Left lobe of liver (tissue), 2 donors: Measurements from ENCODE around the gene CHTOP. TPM values are rescaled to one million over a fixed set of nuclear protein-coding genes. Genes with fewer than 3 reads are reported as not detected.

Experiments used
- ATAC-seq: fragments of 200-7000 bp; cut with Tn5 transposase; one replicate; pipeline ENCODE4 v1.9.1; 2020; ENCODE audit warnings: mild to moderate bottlenecking, moderate library complexity
- DNase-seq: peaks from one replicate; pipeline ENCODE4 v3.0.0-alpha.2; 2020; ENCODE audit warnings: low spot score
- total RNA-seq: library from RNA; stranded (reverse); gene quantifications from one replicate; pipeline ENCODE4 v1.2.1, GENCODE V29; 2021
- donor health status: DM: no; HTN: no; CAD: no; lungs with moderate emphysema.
- donor health status: DM: no; HTN: yes; CAD: no.

The CHTOP gene
- total RNA-seq, 1 donor from 2014 or later = 24.5 TPM

GRCh38 chr1:153683854-153684253 lies 50.0 kb downstream of the CHTOP start:
- ATAC-seq = no peak
- DNase-seq = no peak

- DNase-seq = no peak
- no peak for ATAC-seq
Measured at GRCh38 chr1:153684892-153685291, 51.0 kb downstream of the CHTOP start.

GRCh38 chr1:153685544-153686340 lies 51.9 kb downstream of the CHTOP start:
- no peak for ATAC-seq

GRCh38 chr1:153687346-153688125 lies 53.7 kb downstream of the CHTOP start:
- DNase-seq = no peak

More at GRCh38 chr1:153685544-153686340, 51.9 kb downstream of the CHTOP start:
- no peak for DNase-seq

GRCh38 chr1:153688276-153688675 lies 54.4 kb downstream of the CHTOP start:
- ATAC-seq = no peak
- no peak for DNase-seq

More at GRCh38 chr1:153687346-153688125, 53.7 kb downstream of the CHTOP start:
- no peak for ATAC-seq

GRCh38 chr1:153688736-153689328 lies 55.0 kb downstream of the CHTOP start:
- ATAC-seq (no peak), DNase-seq (no peak)

GRCh38 chr1:153693466-153693865 lies 59.6 kb downstream of the CHTOP start:
- no peak for DNase-seq
- no peak for ATAC-seq

Other genes with a start within 250 kb of the CHTOP start
- 23.7 TPM for gene S100A8, start 243.0 kb upstream of the CHTOP start, total RNA-seq
- not detected for gene S100A7A, start 217.5 kb upstream of the CHTOP start, total RNA-seq
- gene S100A7, start 173.4 kb upstream of the CHTOP start, total RNA-seq = not detected
- 13.9 TPM for gene S100A6, start 98.1 kb upstream of the CHTOP start, total RNA-seq
- not detected for gene S100A5, start 93.1 kb upstream of the CHTOP start, total RNA-seq
- 7.1 TPM for gene S100A4, start 88.3 kb upstream of the CHTOP start, total RNA-seq
- gene S100A3, start 84.8 kb upstream of the CHTOP start, total RNA-seq = not detected
- gene S100A2, start 68.2 kb upstream of the CHTOP start, total RNA-seq = 0.55 TPM
- 57.4 TPM for gene S100A16, start 20.9 kb upstream of the CHTOP start, total RNA-seq
- gene S100A14, start 17.7 kb upstream of the CHTOP start, total RNA-seq = 4.9 TPM
- 10.2 TPM for gene S100A13, start 6.6 kb upstream of the CHTOP start, total RNA-seq
- gene S100A1, start 5.6 kb upstream of the CHTOP start, total RNA-seq = 1.7 TPM
- gene SNAPIN, start 24.6 kb downstream of the CHTOP start, total RNA-seq = 15.1 TPM
- gene ILF2, start 36.9 kb downstream of the CHTOP start, total RNA-seq = 33.2 TPM
- 7.1 TPM for gene NPR1, start 44.6 kb downstream of the CHTOP start, total RNA-seq
- 21.9 TPM for gene INTS3, start 94.0 kb downstream of the CHTOP start, total RNA-seq
- 60.7 TPM for gene SLC27A3, start 141.3 kb downstream of the CHTOP start, total RNA-seq